HG02610 (cell line): ENCODE results near the gene KIAA0040.
A peak's percentile ranks its signal among the peaks of the same experiment; 100 is the strongest.

Experiments used
- ATAC-seq: cut with Tn5 transposase; IDR thresholded peaks from one replicate; pipeline ENCODE4 v1.9.1; 2021; ENCODE audit warnings: mild to moderate bottlenecking, moderate library complexity; ENCODE audit not compliant: unreplicated experiment

KIAA0040 gene

DNA sequence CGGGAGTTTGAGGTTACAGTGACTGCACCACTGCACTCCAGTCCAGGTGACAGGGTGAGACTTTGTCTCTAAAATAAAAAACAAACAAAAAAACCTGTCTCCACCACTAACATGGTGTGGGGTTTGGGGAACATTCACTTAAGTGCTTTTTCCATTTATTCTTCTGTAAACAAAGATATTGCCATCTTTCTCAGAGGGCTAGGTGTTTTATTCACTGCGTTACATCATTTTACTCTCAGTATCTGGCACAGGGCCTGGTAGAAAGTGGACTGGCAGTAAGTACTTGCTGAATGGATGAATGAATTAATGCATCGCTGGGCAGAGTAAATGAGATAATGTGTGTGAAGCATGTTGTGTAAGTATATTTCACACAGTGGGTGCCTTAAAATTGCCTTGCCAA, 20.1 kb downstream of the KIAA0040 start:
- ATAC-seq, result no peak

DNA sequence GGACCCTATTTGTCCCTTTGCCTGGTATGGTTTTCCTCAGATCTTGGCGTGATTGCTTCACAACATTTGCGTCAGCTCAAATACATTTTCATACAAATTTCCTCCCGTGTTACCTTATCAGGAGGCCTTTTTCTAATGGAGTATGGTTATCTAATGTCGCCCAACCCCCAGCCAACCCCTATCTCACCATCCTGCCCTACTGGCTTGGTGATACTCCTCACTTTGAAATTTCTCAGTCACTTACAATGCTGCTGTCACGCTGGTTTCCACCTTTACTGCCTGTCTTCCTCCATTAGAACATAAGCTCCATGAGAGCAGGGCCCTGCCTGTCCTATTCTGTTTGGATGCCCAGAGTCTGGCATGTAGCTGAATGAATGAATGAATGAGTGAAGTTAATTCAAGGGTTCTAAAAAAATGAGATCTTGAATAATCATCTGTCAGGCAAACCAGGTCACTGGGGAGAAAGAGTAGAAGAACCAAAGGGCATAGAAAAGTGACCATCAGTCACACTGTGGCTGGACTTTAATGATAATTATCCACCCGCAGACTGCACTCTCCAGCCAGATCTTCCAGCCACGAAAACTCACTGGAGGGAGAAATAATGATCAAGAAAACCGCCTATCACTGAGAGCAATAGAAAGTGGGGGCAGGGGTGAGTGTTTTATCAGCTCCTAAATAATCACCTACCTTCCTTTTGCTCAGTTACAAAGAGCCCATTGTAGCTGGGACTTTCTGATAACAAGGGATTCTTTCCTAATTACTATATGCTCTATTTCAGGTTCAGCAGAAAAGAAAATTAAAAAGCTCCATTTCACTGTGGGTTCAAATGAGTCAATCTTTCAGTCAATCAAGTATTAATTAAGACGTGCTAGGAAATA, 21.3 kb downstream of the KIAA0040 start:
- ATAC-seq, result no peak

DNA sequence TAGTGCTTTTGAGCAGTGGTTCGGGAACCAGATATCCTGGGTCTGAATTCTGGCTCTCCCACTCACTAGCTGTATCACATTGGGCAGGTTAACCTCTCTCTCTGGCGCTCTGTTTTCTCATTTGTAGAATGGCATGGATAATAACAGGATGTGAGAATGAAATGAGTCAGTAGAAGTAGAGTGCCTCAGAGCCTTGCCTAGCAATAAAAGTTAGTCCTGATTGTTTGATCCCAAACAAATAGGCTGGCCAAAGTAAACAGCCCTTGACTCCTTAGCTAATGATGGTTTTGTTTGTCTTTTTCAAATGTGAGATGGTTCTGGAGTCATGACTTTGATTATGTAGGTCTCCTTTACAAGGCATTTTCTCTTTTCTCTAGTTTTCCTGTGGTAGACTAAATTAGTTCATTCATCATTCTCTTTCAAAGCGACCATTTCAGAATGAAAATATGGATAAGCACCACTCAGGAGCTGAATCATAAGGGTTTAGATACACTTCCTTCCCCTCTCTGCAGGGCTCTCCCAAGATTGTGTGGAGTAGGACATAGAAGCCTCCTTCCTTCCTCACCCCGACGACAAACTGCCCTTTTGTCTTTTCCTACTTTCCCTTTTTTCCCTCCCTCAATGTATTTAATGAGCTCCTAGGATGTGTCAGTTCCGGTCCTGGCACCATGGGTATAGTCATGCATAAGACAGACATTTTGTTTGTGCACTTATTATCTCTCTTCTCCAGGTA, 23.1 kb downstream of the KIAA0040 start:
- ATAC-seq, result no peak

DNA sequence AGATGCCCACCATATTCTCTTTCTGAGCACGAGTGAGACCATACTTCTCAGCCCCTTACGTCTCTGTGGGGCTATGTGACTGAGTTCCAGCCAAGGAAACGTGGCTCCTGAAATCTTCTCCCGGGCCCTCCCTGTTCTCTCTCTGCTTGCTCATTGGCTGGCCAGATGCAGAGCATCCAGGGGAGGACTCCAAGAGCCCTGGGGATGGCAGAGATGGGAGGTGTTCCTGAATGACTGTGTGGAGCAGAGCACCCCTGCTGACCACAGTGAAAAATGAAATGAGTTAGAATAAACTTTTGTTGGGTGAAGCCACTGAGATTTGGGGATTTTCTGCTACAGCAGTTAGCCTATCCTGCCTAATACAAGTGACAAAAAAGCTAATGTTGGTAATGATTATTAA, 23.8 kb downstream of the KIAA0040 start:
- no peak for ATAC-seq

DNA sequence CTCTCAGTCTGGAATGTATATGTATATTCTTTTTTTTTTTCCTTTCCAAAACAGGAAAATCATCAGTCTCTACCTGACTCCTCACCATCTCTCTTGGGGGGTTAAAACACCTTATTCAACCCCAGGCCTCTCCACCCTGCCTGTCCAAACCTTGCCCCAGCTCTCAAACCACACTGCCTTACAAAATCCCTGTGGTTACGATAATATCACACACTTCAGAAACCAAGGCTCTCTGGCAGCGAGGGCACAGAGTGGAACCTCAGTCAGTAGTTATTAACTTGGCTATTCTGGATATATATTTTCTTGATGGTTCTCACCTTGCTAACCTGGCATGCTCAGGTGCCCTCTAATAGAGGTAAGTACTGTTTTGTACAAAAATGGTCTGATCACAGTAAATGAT, 24.7 kb downstream of the KIAA0040 start:
- ATAC-seq, result no peak

DNA sequence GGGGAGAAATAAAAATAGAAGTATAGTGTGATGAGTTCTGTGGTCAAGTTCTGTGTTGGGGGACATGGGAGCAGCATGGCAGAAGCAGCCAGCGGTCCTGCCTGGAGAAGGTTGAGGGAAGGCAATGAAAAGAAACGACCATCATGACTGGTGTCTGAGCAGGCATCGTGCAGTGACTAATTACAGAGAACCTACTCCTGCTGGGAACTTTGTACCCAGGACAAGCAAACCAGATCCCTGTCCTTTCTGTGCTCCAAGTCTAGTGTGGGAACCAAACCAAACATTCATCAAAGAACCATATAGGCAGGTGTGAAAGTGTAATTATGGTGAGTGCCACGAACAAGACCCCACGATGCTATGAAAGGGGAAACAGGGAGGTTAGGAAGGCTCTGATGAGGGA, 25.8 kb downstream of the KIAA0040 start:
- no peak for ATAC-seq

DNA sequence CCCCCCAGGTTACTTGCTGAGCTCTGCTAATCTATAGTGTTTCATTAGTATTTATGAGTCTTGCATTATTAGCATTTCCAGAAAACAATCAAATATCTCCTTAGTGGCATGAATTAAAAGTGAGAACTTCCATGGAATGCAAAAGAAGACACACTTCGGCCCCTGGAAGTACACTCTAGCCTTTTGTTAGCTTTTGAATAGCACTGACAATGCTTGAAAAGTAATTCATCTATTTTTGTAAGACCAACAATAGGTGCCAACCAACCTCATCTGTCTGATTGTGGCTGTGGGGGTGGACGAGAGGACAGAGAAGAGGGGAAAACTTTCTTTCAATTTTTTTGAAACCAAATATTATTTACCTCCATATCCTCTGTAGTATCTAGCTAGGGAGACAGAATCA, 27.8 kb downstream of the KIAA0040 start:
- no peak for ATAC-seq

DNA sequence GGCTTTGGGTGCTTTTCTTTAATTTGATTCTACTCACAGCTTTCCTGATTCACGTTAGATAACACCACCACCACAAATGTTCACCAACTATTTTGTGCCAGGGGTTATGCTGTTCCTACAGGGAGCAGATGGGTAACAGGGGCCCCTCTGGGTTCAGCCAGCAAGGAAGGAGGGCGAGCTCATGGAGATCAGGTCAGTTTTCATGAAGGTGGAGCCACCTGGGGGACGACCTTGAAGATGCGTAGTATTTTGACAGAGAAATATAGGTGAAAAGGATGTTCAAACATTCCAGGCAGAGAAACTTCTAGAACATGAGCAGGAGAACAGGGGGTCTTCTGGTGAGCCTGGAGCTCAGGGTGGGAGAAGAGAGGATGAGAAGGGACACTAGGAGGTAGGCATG, 28.9 kb downstream of the KIAA0040 start:
- no peak for ATAC-seq

DNA sequence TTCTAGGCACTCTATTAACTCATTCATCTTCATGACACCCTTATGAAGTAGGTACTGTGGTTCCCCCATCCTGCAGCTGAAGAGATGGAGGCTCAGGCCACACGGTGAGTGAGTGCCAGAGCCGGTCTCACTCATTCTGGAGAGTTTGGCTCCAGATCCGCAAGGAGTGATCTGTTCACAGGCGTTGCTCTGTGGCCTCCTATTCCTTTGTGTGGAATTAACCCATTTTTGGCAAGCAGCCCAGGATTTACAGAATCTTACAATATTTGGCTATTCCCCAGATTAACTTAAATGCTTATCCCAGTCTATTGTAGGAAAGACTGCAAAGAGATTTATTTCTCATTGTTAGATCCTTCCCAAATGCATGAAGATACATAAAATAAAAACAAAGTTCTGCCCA, 29.6 kb downstream of the KIAA0040 start:
- ATAC-seq, result no peak

DNA sequence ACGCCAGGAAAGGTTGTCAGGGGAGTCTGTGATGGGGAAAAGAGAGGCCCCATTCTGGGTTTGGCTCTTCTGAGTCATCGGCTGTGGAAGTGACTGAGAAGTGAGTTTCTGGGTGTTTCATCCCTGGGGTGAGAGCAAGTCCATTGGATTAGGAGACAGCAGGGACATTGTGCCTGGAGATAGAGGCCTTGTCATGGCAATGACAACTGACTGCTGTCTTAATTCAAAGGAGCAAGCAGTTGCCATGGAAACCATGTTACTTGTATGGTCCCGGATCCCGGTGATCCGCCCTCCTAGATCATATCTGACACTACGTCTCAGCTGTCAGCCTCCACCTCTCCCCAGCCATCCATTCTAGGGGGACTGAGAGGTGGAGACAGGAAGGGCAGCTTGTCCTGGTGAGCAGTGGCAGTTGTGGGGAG, 34.4 kb downstream of the KIAA0040 start:
- no peak for ATAC-seq

DNA sequence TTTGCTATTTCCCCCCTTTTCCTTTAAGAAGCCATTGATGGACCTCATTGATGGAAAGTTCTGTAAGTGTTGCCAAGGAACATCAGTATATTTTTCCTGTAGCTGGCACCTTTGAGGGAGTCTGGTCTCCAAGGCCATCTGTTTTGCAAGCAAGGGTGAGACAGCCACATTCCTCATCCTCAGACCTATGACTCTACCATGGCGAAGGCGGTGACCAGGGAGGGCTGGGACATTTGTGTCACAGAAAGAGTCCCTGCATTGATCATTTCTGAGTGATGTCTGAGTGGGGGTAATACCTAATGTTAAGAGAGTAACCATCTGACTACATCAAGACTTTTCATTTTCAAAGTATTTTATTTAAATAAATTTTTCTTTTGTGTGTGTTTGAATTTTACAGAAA, 35.4 kb downstream of the KIAA0040 start:
- ATAC-seq, result no peak

DNA sequence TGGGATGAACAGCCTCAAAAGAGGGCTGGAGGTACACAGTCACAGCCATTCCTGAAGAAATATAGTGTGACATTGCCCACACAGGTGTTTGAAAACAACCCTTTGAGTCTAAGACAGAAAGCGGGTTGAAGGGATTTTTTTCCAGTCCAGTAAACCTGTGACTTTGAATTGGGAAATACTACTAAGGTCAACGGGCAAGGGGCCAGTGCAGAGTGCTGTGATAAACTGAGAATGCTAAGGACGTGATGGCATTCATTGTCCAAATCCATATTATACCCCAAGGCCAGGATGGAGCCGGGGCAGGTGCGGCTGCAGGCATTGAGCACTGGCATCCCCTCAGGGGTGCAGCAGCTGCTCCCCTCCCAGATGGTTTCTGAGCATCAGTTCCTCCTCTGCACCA, 36.6 kb downstream of the KIAA0040 start:
- ATAC-seq, result no peak

DNA sequence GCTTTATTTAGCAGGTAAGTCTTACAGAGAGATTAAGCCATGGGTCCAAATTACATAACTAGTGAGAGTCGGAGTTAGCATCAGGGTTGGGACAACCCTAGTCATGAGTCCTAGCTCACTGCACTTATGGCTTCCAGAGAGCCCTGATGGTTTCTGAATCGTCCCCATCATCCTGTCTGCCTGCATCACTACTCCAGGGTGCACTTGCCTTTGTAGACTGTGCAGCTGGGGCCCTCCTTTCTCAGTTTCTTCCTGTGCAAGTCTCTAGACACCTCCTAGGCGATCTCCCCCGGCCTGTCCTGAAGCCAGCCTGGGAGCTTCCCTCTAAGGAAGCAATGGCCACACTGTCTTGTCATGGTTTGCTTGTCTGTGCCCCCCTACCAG, 37.1 kb downstream of the KIAA0040 start:
- ATAC-seq, result no peak

DNA sequence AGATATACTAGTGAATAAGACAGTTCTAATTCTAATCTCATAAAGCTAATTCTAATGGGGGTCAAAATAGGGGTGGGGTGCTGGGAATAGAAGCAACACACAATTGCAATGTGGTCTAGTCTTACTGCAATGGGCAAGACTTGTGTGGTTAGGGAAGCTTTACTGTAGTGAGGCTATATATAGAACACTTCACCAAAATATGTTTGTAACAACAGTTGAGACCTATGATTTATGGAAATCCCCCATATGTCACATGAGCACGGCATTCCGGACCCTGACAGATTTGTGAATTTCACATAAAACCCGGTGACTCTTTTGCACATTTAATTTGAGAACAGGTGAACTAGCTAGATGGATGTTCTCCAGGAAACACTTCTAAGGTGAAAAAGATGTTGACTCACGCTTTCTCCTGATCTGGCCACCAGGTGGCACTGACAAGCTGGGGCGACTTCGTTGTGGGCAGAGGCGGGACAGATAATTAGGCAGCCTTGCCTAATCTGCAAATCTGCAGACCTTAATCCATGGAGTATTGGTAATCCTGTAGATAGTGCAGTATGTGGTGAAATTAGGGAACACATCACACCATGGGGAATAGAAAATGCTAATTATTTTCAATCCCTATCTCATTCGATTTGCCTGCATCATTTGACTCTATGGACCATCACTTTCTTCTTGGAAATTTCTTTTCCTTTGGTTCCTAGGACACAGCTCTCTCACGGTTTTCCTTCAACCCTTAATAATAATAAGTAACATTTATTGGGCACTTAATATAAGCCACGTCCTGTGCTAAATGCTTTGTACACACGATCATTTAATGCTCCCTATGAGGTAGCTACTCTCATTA, 37.7 kb downstream of the KIAA0040 start:
- peak; percentile 40 for ATAC-seq

DNA sequence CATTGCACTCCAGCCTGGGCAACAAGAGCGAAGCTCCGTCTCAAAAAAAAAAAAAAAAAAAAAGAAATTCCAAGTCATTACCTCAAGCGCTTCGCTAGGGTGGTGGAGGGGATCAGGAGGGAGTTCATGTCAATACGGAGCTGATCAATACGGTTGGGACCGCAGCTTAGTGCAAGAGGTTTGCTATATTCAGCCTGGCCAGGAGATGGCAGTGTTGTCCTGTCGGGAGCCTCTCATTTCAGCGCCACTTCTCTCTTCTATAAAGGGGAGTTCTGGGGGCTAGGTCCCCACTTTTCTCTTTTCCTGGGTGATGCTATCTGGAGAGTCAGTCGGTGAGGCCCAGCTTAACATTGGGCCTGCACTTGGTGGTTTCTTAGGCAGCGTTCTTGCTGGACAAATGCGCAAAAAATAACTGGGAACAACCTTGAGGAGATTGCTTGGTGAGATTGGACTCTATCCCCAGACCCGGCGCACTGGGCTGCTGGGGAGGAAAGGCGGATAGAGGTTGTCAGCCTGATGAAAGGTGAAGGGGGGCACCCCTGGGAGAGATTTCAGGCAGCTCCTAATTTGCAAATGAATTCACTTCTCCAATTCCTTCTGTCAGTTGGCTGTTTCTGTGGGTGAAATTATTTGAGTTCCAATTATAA, 40.4 kb downstream of the KIAA0040 start:
- ATAC-seq, result no peak

DNA sequence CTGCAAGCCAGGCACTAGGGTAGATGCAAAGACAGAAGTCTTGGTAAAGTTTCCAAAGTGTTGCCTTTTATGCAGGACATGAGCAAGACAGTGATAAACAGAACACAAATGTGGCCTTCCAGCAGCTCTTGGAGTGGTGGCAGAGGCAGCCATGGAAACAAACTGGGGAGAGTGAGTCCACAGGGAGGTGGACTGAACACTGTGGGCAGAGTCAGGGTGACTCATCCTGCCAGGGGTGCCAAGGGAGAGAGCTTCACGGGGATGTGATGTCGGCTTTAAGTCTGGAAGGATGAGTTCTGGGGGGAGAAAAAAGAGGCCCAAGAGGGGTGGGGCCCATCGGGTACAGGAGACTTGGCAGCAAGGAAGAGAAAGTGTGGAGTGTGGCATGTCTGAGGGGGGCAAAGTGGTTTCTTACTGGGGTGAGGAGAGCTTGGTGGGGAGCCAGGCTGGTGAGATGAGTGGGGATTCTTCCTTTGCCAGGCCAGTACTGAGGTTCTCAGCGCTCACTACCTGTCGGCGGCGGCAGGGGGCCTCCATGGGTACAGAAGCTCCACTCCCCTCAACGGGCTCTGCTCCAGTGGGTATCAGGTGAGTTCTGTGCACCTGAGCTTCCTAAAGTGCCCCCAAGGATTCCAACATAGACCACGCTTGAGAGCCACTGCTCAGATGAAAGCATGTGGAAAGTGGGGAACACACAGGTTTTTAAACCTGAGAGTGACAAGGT, 41.8 kb downstream of the KIAA0040 start:
- no peak for ATAC-seq

DNA sequence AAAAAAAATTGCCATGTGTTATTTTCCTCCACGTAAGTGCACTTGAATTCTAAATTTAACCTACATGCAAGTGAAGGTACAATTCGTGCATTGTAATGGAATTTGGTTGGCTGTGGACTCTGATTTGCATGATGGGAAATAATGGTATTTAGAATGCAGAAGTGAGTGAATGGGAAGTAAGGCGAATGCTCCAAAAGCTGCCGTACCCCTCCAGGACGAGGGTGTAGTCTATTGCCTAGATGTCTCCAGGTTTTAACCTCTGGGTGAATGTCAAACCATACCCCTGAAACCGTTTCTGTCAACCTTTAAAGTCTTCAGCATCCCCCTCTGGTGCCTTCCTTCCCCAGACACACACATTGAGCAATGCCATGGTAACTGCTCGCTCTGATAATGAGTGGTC, 44.5 kb downstream of the KIAA0040 start:
- no peak for ATAC-seq

DNA sequence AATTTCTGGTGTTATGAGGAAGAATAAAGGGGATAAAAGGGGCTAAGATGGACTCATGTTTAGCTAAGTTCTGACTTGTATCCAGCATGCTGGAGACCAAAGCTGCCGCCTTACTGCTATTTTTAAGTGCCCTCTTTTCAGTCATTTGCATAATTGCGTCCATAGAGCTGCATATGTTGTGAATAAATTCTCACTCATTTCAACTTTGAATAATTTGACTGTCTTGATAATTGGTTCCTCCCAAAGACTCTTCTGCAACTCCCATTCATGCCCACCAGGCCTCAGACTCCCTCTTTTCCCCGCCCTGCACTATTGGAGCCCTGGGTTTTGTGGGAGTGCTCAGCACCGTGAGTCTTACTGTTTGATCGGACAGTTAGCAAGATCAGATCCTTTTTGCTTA, 45.0 kb downstream of the KIAA0040 start:
- ATAC-seq, result no peak

DNA sequence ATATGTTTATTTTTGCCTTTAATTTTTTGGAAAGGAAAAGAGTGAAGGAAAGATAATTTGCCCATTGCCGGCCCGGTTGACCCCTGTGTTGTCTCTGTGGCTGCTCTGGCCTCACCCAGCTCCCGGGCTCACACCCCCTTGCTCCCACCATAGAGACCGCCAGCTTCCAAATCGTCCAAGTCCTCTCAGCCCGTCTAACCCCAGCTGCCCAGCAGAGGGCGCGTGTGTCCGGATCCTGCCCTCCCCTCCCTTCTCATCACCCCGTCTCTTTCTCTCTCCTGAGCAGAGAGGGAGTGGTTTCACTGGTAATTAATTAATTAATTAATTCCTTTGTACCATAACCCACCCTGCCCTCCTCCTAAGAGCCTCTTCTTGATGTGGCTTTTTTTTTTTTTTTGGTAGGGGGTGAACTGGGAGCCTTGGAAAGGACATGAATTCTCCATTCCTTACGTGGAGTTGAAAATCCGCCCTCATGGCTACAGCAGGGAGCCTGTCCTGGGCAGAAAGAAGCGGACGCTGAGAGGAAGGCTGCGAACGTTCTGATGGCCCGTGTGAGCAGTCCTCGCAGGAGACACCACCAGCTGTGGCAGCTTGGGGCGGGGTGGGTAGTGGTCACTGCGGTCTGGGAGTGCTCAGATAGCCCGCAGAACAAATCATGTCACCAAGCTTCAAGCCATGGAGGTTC, 45.9 kb downstream of the KIAA0040 start:
- ATAC-seq, result peak; percentile 40
